NCI-H2171 treated with DMSO at 0.1 percent for 48 hours (cell line): ENCODE measurements around the gene ATXN7L1.
"Not testable (repeated sequence)": the region's sequence is repeated elsewhere in the genome, so short reads cannot be mapped to it uniquely, and the experiment has no call there.

ENCODE experiments used
- DNase-seq: peaks from one replicate; lab custom pipeline; 2025; lab: John Stamatoyannopoulos, UW

ATXN7L1 gene

DNA sequence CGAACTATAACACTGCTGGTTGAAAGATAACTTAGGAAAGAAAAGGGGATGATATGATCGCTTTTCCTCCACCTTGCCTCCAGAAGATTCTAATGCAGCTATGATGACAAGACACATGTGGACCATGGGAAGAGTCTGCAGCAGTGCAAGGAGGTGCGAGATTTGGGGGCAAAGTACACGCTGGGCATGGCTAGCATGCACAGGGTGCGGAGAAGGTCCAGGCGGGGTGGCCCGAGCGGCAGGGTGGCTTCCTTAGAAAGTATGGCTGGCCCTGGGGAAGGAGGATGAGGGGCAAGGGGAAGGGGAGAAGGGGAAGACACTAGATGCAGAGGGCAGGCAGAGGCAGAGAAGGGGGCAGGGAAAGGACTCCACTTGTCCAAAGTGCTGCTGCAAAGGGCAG is 15.6 kb downstream of the ATXN7L1 start:
- no peak for DNase-seq

DNA sequence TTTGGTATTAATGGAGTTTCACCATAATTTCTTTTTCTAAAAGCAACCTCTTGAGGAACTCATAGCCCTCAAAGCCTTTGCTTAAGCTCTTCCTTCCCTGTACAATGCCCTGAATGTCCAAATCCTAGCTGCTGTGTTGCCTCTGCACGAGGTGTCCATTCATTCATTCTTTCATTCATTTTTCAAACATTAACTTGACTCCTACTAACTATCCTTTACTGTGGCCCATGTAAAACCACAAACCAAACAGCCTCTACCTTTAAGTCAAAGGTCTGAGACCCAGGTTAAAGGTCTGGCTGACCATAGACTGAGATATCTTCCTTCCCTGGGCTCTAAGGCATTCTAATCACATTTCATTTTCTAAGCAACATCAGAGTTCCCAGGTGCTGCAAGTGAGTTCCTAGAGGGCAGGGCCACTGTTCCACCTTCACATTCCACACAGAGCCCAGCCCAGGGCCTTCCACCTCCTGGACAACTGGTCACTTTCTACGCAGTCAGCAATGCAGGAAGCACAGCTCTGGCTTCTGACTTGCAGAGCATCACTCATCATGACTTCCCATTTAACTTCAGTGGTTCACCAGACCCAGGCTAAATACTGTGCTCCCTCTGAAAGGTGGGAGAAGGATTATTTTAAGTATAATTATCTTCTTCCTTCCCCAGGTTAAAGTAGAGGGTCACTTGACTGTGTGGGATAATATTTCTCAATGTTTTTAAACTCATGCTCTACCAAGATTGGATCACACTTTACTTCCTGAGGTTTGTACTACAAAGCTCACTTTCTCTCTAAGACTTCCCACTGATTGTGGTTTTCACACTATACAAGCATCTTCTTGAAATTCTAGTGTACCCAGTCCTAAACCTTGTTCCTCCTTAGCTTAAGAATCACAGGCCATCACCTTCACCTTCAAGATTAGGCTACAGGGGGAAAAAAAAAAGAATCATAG is 19.1 kb downstream of the ATXN7L1 start:
- no peak for DNase-seq

DNA sequence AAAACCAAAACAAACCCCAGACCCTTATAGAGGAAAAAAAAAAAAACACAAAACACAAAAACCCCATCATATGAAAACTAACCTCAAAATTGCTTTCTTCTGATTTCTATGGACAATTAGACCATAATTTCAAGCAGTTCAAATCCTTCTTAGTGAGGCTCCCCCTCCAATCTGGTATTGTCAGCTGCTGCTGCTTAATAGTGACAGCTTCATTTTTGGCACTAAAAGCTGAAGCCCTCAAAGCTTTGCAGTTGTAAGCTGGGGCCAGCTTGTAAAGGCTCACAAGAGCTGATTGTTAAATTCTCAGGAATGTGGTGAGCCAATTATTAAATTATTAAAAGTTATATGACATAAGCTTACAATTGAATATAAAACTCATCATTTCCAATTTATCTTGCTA is 21.9 kb downstream of the ATXN7L1 start:
- DNase-seq, result peak; percentile 69

DNA sequence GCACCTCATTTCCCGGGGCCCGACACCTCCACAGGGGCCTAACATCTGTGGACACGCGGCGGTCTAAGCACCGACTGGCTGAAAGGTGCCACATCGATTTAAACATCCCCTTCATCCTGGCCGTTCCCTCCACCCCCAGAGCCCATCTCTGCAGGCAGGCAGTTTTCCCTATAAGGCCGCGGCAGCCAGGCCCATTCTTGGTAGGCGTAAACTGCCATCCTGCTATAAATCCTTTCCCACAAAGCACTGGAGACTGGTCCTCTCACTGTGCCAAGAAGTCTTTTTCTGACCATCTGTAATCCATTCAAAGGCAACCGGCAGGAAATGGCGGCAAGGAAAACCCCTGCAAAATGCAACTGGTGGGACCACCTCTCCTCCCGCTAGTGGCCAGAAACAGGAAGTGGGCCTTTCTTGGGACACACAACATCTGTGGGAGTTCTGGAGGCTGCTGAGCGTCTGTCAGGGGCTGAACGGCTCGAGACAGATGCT is 22.4 kb downstream of the ATXN7L1 start:
- peak; percentile 69 for DNase-seq

DNA sequence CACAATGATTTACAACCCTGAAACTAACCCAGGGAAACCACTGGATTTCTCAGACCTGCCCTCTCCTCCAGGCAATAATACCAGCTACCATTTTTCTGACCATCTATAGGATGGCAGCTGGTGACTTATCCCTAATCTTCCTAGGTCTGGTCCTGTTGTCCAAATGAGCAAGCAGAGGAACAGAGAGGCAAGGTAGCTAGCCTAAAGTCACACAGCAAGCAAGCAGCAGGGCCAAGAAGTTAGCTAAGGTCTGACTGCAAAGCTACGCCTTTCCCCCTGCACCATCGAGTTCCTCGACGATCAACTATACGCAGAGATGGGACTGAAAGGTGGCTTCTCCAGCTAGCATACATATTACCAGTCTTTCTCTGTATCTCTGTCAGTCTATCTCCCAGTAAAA is 25.3 kb downstream of the ATXN7L1 start:
- no peak for DNase-seq

DNA sequence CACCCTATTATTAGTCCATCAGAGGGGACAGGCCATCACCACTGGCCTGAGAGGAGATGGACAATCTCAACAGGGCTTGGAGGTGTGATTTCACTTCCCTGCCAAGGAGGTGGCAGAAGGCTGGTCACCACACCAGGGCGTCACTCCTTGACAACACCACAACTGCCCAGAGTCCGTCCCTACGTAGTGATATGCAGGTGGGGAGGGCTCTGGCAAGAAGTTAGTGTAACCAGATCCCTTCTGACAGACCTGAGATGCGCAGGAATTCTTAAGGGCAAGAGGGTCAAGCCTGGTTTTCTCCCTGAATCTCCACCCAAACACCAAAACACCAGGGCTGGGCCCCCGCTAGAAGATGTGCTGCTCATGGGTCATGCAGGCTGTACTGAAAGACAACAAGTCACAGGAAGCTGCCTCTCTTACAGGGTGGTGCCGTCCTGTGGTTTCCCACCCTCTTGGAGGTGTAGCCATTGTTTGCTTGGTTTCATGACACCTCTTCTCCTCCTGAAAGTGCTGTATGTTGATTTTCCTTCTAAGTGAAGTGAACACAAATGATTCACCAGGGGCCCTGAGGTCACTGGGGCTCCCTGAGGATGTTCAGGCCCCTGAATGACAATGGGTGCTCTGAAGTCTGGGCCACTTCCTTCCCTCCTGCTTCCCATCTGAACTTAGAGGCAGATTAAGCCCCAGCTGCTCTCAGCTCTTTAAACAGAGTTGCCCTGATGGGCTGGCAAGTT is 27.1 kb downstream of the ATXN7L1 start:
- no peak for DNase-seq

DNA sequence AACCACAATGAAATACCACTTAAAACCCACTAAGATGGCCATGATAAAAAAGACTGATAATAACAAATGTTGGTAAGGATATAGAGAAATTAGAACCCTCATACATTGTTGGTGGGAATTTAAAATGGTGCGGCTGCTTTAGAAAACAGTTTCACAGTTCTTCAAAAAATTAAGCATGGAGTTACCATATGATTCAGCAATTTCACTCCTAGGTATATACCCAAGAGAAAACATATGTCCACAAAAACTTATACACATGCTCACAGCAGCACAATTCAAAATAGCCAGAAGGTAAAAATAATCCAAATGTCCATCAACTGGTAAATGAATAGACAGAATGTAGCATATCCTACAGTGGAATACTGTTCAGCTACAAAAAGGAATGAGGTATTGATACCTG is 30.0 kb downstream of the ATXN7L1 start:
- no peak for DNase-seq

DNA sequence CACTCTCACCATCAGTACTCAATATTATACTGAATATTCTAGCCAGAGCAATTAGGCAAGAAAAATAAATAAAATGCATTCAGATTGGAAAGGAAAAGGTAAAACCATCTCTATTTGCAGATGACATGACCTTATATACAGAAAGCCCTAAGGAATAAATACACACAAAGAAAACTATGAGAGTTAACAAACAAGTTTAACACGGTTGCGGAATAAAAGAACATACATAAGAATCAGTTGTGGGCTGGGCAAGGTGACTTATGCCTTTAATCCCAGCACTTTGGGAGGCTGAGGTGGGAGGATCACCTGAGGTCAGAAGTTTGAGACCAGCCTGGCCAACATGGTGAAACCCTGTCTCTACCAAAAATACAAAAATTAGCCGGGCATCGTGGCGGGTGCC is 31.7 kb downstream of the ATXN7L1 start:
- not testable (repeated sequence) for DNase-seq

DNA sequence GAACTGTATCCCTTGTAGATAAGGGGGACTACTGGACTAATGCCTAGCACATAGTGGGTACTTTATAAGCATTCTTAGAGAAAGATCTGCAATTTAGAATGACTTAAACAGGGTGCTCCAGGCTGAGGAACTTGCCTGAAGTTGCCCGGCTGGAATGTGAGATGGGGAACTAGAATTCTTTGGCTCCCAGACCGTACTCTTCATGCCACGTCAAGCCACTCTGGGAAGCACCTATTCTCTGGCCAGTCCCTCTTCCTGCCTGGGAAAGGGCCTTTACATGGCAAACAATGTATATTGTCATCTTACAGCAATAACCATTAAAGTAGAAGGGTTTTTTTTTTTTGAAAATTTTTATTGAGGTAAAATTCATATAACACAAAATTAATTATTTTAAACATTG is 34.5 kb downstream of the ATXN7L1 start:
- no peak for DNase-seq

DNA sequence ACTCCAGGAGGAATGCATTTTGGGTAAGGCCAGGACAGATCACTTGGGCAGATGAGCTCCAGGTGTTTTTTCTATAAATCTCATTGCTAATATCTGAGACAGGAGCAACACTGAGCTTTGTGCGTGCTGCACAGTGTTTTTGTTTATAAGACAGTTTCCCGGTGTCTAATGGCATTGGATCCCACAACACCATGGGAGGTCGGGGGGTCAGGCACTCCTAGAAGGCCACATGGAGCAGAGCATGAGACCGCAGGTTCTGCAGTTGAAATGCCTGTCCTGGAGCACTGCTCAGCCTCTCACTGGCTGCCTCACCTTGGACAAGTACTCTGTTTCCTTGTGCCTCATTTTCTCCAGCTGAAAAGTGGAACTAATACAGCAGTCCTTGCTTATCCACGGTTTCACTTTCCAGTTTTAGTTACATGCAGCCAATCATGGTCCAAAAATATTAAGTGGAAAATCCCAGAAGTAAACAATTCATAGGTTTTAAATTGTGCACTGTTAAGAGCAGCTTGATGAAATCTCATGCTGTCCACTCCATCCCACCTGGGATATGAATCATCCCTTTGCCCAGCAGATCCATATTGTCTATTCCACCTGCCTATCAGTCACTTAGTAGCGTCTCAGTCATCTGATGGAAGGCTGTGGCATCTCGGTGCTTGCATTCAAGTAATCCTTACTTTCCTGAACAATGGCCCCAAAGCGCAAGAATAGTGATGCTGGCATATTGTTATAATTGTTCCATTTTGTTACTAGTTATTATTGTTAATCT is 35.2 kb downstream of the ATXN7L1 start:
- DNase-seq, result no peak

DNA sequence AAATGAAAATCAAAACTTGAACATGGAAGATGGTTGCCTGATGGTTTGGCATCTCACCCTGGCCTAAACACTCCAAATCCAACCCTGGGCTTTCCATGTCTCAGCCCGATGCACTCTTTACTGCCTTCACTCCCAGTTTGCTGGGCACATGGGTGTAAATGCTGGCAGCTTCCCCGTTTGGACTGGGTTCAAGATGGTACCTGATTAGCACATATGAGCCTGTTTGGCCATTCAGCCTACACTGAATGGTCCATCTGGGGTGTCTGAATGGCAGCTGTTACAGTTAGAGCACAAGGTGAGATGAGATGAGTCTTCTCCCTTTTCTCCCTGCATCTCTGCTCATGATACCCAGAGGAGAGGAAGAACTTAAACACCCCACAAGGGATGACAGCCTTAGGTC is 37.1 kb downstream of the ATXN7L1 start:
- peak; percentile 38 for DNase-seq

DNA sequence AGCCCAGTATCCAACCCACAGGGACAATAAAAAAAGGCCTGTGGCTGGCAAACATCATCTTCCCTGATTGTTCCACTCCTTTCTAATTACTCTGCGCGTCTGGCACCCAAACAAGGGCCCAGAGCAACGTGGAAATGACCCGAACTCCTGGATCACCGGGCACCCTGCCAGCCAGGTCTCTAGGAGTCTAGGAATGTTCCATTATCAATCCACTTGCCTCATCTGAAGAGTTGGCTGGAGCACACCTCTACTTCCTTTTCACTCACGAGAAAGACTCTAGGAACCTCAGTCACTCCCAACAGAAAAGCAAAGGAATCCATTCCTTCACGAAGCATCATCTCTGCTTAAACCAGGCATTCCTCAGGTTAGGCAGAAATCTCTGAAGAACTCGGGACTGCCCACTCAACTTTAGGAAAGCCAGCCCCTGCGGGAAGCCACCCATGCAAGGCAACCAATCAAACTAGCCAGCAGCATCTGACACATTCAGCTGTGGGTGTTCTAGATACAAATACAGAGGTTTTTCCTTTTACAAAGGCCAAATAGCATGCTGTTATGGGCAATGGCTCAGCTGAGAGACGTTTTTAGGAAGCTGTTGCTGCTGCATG is 37.7 kb downstream of the ATXN7L1 start:
- DNase-seq, result peak; percentile 81

DNA sequence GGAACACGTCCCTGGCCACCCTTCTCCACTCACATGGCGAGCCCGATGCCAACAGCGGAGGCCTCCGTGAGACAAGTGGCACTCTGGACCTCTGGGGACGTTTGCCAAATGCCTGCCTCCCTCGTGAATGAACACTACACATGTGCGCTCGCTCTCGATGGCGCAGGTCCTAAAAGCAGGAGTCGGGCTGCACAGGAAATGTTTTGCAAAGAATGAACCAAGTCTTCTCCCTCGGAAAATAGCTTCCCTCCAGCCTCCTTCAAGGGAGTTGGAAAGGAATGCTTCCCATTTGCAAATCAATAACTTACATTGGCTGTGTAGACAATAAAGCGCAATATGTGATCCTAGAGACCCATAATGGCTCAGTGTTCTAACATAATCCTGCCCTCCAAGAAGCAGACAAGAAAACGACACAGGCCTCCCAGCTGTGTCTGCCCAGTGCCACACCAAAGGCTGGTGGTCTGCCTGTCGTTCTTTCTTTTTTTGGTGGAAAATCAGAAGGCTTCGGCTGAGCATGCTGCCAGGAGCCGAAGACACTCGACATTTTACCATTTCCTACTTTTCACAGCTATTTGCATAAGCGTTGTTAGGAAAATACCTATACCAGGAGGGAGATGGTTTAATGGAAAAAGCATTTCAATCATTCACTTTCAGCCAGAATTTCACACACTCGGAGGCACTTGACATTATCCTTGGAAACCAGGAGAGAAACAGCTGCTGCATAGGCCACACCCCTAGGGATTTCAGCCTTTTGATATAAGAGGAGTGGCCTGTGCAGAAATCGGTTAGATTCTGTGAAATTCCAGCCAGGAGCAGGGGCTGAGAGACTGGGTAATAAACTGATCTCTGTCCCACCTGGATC is 38.4 kb downstream of the ATXN7L1 start:
- DNase-seq, result peak; percentile 88

DNA sequence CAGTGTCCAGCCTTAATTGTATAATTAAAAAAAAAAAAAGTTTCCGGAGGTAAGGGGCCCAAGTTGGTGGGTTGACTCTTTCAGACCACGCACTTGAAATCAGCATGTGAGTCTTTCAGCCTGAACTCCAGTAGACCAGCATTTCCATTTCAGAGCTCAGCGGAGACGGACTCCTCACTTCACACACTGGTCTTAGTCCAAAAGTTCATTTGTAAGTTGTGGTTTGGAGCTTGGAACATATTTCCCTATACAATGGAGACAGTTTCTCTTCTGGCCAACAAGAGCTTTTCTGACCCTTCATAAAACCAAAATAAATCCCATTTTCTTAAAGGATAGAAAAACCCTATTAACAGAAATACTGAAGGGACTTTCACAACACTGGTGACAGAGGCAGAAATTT is 41.0 kb downstream of the ATXN7L1 start:
- no peak for DNase-seq

DNA sequence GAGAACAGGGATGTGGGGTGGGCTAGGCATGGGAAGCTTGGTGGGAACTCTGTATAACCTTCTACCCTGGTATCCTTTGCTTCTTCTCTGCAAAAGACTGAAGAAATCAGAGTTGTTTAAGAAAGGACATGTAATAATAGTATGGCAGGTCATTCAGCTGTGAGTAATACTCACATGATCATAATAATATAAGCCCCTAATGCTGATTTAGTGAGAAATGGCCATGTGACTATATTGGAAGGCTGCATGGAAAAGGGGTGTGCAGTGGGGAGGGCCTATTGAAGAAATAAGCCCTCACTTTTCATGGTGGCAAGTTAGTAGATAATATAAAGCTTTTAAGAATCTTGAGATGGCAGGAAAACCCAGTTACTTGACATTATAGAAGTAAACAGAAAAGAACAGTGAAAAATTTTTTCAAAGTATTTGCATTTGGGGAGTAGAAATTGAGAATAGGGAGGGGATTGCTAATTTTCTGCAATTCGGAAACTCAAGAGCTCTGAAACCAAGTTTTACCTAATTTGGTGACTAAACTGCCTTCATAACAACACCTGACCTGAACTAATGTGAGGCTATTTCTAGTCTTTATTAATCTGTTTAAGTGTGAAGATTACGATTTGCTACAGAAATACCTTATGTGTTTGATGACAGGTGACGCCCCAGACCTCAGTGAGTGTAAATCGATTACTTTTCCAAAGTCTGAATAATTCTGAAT is 44.4 kb downstream of the ATXN7L1 start:
- no peak for DNase-seq

DNA sequence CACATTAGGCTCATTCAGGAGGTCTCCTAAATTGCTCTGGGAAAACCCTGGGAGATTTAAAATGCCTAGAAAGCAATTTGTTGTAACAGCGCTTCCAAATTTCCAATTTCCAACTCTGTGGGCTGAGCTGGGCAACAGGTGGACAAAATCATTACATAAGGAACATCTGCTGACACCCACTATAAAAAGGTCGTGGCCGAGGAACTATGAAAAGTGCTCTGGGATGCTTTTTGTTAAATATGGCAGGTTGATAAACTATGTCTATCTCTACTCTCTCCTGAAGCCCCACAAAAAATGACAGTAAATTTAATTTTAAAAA is 45.1 kb downstream of the ATXN7L1 start:
- no peak for DNase-seq

DNA sequence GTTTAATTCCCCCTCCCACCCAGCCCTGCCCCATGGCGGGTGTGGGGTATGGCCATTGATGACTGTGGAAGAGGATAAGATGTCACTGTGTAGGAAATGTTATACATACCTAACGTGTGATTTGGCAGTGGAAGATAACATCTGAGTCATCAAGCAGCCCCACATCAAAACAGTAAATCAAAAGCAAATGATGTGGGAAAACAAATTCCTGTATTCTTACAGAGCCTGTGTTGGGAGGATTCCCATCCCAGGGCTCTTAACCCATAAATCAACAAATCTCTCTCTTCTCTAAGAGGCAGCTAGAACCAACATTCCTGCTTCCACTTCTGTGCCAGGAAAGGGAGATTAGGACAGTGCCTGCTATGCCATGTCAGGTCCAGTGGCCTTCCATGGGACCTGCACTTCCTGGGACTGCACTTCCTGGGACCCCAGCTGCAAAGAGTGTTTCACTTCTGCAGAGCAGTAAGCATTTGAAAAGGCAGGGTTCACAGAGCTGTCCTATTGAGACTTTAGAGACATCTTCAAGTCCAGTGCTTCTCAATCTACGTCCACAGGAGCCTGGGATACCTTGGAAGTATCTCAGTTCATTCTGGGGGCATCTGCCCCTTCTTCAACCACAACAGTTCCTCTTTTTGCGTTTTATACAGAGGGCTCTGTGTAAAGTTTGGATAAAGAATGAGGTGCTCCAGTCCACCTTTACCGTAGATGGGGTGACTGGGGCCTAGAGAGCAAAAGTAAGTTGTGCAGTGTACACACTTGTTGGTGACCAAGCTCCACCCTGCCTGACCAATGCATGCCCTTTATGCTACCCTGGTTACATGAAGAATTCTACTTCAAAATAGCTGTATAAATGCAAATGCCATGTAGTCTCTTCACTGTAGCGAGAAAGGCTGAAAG is 45.7 kb downstream of the ATXN7L1 start:
- no peak for DNase-seq

DNA sequence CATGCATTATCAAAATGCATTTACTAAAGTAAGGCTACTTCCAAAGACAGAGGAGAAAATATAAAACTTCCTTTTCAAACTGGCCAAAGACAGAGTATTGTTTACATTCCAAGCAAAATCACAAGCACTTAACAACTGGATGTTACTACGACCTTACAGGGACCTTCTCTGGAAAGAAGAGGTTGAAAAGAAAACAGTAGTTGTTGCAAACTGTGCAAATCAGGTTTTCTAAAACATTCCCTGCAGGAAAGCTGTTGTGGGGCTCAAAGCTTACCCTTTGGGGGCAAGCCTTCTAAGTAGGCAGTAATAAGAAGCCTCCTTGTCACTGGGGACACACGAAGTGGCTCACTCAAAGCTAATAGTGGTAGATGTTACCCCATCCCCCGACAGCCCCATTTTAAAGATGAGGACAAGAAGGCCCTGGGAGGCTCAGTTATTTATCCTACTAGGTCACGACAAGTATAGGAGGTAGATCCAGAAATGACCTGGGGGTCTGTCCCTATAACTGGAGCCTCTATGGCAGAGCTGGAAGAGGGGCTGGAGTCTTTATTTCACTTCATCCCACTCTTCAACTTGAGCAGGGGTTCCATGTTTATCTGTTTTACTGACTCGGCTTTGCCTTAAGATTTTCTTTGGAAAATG is 46.6 kb downstream of the ATXN7L1 start:
- DNase-seq, result no peak

DNA sequence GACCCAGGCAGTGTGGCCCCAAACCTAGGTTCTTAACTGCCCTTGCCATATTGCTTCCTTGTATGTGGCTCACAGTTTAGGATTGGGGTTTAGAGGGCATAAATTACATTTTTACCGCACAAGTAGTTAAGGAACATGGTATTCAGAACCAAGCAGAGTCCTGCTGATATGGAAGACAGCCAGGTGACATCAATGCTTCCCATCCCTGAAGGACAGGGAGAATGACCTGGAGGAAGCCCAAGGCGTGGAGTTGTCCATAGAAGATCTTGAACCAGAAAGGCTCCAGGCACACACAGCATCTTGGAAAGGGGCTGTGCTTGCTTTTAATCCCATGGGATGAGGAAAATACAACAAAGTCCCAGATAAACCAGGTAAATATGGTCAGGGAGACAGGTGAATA is 48.3 kb downstream of the ATXN7L1 start:
- no peak for DNase-seq
